Stomach smooth muscle (tissue), 2 donors: ENCODE data around the gene ASTL.
A peak's percentile ranks its signal among the peaks of the same experiment; 100 is the strongest.

Source experiments
- H3K27ac ChIP-seq: one replicate; pipeline ENCODE4 v1.7.0; 2013; ENCODE audit warnings: mild to moderate bottlenecking, low read length, inconsistent platforms
- H3K27me3 ChIP-seq, 2 donors: one replicate each; pipeline ENCODE4 v1.7.0; 2013; ENCODE audit warnings: low read length in 2 of 2; ENCODE audit not compliant: insufficient read depth in 2 of 2, control insufficient read depth in 1 of 2
- H3K36me3 ChIP-seq, 2 donors: one replicate each; pipeline ENCODE4 v1.7.0; 2013; ENCODE audit warnings: low read length in 2 of 2; ENCODE audit not compliant: control insufficient read depth in 2 of 2, insufficient read depth in 2 of 2
- H3K4me1 ChIP-seq: one replicate; pipeline ENCODE4 v1.7.0; 2013; ENCODE audit warnings: low read length; ENCODE audit not compliant: control insufficient read depth, insufficient read depth
- H3K4me3 ChIP-seq, 2 donors: one replicate each; pipeline ENCODE4 v1.7.0; 2013; ENCODE audit warnings: low read length in 2 of 2
- H3K9ac ChIP-seq, 2 donors: one replicate each; pipeline ENCODE4 v1.7.0; 2013; ENCODE audit warnings: low read length in 2 of 2, mild to moderate bottlenecking in 1 of 2
- H3K9me3 ChIP-seq, 2 donors: one replicate each; pipeline ENCODE4 v1.7.0; 2013; ENCODE audit warnings: low read length in 2 of 2; ENCODE audit not compliant: control insufficient read depth in 2 of 2
- donor health status: healthy.
- donor health status: Pancreatic carcinoma.

ASTL gene

GRCh38 chr2:96115631-96116423 lies 22.5 kb downstream of the ASTL start:
- no peaks in the 10 kb centered on the region for H3K9me3 ChIP-seq
- no peaks in the 10 kb centered on the region for H3K36me3 ChIP-seq
- no peak overlapping the region for H3K27ac ChIP-seq
- peak overlapping the region in 1 of 2 donors; percentile 57 for H3K4me3 ChIP-seq
- H3K9ac ChIP-seq: no peak overlapping the region
- H3K4me1 ChIP-seq: peaks cover 4% of the 10 kb centered on the region
- H3K27me3 ChIP-seq: peaks cover 18 to 33% of the 10 kb centered on the region in 2 donors

- no peak overlapping the region for H3K27ac ChIP-seq
- no peaks in the 10 kb centered on the region for H3K9me3 ChIP-seq
- no peak overlapping the region for H3K9ac ChIP-seq
- H3K4me3 ChIP-seq: no peak overlapping the region
- H3K36me3 ChIP-seq: no peaks in the 10 kb centered on the region
- H3K27me3 ChIP-seq: peaks cover 18 to 33% of the 10 kb centered on the region in 2 donors
- H3K4me1 ChIP-seq: peaks cover 4% of the 10 kb centered on the region
These were observed 23.3 kb downstream of the ASTL start for GRCh38 chr2:96114903-96115581.

- no peak overlapping the region for H3K27ac ChIP-seq
- no peak overlapping the region for H3K9ac ChIP-seq
- H3K36me3 ChIP-seq: no peaks in the 10 kb centered on the region
- peaks cover 16 to 33% of the 10 kb centered on the region in 2 donors for H3K27me3 ChIP-seq
- H3K4me1 ChIP-seq: peaks cover 4% of the 10 kb centered on the region
- H3K4me3 ChIP-seq: no peak overlapping the region
- no peaks in the 10 kb centered on the region for H3K9me3 ChIP-seq
These were observed 23.8 kb downstream of the ASTL start for GRCh38 chr2:96114546-96114902.

- no peak overlapping the region for H3K4me3 ChIP-seq
- H3K9me3 ChIP-seq: no peaks in the 10 kb centered on the region
- peaks cover 16 to 33% of the 10 kb centered on the region in 2 donors for H3K27me3 ChIP-seq
- H3K27ac ChIP-seq: no peak overlapping the region
- peaks cover 10% of the 10 kb centered on the region for H3K4me1 ChIP-seq
- H3K9ac ChIP-seq: no peak overlapping the region
- H3K36me3 ChIP-seq: no peaks in the 10 kb centered on the region
These were observed 24.4 kb downstream of the ASTL start for GRCh38 chr2:96113951-96114350.

GRCh38 chr2:96113367-96113677 lies 25.0 kb downstream of the ASTL start:
- H3K9me3 ChIP-seq: no peaks in the 10 kb centered on the region
- peaks cover 16% of the 10 kb centered on the region for H3K4me1 ChIP-seq
- peaks cover 10 to 33% of the 10 kb centered on the region in 2 donors for H3K27me3 ChIP-seq
- no peak overlapping the region for H3K4me3 ChIP-seq
- H3K9ac ChIP-seq: no peak overlapping the region
- no peak overlapping the region for H3K27ac ChIP-seq
- no peaks in the 10 kb centered on the region for H3K36me3 ChIP-seq

GRCh38 chr2:96112501-96113366 lies 25.6 kb downstream of the ASTL start:
- H3K4me1 ChIP-seq: peaks cover 18% of the 10 kb centered on the region
- peaks cover 7 to 27% of the 10 kb centered on the region in 2 donors for H3K27me3 ChIP-seq
- H3K9me3 ChIP-seq: no peaks in the 10 kb centered on the region
- H3K36me3 ChIP-seq: no peaks in the 10 kb centered on the region
- H3K9ac ChIP-seq: no peak overlapping the region
- no peak overlapping the region for H3K27ac ChIP-seq
- H3K4me3 ChIP-seq: no peak overlapping the region

- Histone ChIP-seq H3K9ac (no peak overlapping the region), H3K9me3 (no peaks in the 10 kb centered on the region), H3K27ac (no peak overlapping the region), H3K27me3 (peaks cover 2 to 21% of the 10 kb centered on the region in 2 donors), H3K36me3 (no peaks in the 10 kb centered on the region), H3K4me3 (no peak overlapping the region), H3K4me1 (peaks cover 14% of the 10 kb centered on the region)
These were observed 26.3 kb downstream of the ASTL start for GRCh38 chr2:96111823-96112500.

- Histone ChIP-seq H3K9me3 (no peaks in the 10 kb centered on the region), H3K36me3 (no peaks in the 10 kb centered on the region), H3K27me3 (peaks cover 2 to 15% of the 10 kb centered on the region in 2 donors), H3K4me3 (no peak overlapping the region), H3K9ac (no peak overlapping the region), H3K27ac (no peak overlapping the region), H3K4me1 (peaks cover 14% of the 10 kb centered on the region)
These were observed 27.1 kb downstream of the ASTL start for GRCh38 chr2:96111257-96111640.

- Histone ChIP-seq H3K9me3 (peaks cover 0 to under 1% of the 10 kb centered on the region in 2 donors), H3K4me1 (peaks cover 14% of the 10 kb centered on the region), H3K27ac (no peak overlapping the region), H3K9ac (no peak overlapping the region), H3K27me3 (peaks cover 2 to 10% of the 10 kb centered on the region in 2 donors), H3K36me3 (no peaks in the 10 kb centered on the region), H3K4me3 (no peak overlapping the region)
These were observed 27.6 kb downstream of the ASTL start for GRCh38 chr2:96110621-96111256.

- H3K4me1 ChIP-seq: peaks cover 14% of the 10 kb centered on the region
- H3K27ac ChIP-seq: no peak overlapping the region
- peaks cover 0 to 7% of the 10 kb centered on the region in 2 donors for H3K9me3 ChIP-seq
- peaks cover 2 to 3% of the 10 kb centered on the region in 2 donors for H3K27me3 ChIP-seq
- H3K36me3 ChIP-seq: no peaks in the 10 kb centered on the region
- H3K4me3 ChIP-seq: no peak overlapping the region
- no peak overlapping the region for H3K9ac ChIP-seq
These were observed 28.3 kb downstream of the ASTL start for GRCh38 chr2:96109931-96110511.
